ENCODE measurements around the gene SYMPK. TPM values are rescaled to one million over a fixed set of nuclear protein-coding genes. Genes with fewer than 3 reads are reported as not detected.

SYMPK gene
- total RNA-seq, 1 donor from 2014 or later, result 72.1 TPM

DNA sequence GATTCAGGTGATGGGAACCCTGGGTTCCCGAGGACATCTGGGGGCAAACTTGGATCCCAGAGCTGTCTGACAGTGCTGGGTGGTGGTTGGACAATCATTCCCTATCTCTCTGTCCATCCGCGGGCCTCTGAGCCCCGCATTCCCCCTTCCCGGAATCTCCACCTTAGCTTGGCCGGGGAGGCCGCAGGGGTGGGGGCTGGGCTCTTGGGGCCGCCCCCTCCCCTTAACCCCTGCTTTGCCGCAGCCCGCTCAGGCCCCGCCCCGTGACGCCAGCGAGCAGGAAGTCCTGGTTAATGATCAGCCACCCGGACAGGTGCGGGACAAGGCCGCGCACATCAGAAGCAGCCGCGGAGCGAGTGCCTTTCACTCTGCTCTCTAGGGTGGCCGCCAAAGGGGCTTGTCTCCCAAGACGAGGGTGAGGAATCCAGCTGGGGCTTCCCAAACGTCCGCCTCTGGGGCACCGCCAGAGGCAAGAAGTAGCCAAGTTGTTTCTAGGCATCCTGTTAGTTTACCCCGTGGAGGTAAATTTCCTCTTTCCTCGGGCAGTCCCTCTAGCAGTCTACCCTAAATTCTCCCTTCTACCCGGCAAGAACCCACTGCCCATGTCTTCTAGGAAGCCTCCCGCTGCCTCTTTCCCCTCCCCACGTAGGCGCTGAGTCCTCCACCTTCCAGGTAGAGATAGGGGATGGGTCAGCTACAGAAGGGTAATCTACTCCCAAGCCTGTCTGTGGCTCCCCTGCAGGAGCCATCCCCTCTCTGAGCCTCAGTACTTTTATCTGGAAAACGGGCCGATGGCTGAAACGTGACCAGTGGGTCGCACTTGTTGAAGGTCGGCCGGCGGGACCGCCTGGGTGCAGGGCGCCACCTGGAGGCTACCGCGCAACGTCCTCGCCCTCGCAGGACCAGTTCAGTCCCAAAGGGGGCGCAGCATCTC, 20.0 kb upstream of the SYMPK start:
- Mint-ChIP-seq H3K27ac (ENCODE audit: unreplicated experiment) (peak overlapping the region; percentile 57), H3K4me3 (ENCODE audit: unreplicated experiment) (peak overlapping the region; percentile 69), H3K4me1 (ENCODE audit: unreplicated experiment) (peaks cover 27% of the 10 kb centered on the region), H3K9me3 (ENCODE audit: unreplicated experiment) (no peaks in the 10 kb centered on the region), H3K27me3 (ENCODE audit: unreplicated experiment) (no peaks in the 10 kb centered on the region), H3K36me3 (ENCODE audit: unreplicated experiment) (peaks cover 5% of the 10 kb centered on the region)
- TF ChIP-seq, protein P1, sequence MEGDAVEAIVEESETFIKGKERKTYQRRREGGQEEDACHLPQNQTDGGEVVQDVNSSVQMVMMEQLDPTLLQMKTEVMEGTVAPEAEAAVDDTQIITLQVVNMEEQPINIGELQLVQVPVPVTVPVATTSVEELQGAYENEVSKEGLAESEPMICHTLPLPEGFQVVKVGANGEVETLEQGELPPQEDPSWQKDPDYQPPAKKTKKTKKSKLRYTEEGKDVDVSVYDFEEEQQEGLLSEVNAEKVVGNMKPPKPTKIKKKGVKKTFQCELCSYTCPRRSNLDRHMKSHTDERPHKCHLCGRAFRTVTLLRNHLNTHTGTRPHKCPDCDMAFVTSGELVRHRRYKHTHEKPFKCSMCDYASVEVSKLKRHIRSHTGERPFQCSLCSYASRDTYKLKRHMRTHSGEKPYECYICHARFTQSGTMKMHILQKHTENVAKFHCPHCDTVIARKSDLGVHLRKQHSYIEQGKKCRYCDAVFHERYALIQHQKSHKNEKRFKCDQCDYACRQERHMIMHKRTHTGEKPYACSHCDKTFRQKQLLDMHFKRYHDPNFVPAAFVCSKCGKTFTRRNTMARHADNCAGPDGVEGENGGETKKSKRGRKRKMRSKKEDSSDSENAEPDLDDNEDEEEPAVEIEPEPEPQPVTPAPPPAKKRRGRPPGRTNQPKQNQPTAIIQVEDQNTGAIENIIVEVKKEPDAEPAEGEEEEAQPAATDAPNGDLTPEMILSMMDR (IDR thresholded peaks at IDR 0.05), result peak; percentile 96
- DNase-seq (ENCODE audit: extremely low spot score, unreplicated experiment), result peak; percentile 94

DNA sequence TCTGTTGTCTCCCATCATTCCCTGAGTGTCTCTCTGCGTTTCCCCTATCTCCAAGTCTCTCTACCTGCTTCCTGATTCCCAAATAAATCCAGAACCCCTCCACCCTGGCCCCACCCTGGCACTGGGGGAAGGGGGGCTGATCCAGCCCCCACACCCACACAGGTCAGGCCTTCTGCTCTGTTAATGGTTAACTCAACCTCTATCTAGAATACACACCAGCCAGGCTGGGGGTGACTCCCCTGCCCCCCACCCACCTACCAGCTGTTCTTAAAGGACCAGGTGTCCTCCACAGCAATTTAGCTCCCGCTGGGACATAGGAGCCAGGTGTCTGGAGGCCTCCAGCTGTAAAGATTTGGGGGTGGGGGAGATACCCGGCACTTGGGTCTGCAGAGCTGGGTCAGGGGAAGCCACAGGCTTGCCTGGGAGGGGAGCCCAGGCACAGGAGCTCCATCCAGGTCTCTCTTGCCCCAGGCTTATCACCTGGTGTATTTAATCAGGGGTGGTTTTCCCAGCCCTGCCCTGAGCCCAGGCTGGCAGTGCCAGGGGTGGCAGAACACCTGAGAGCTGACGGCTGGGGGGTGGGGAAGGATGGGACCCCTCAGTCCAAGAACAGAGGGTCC, 19.1 kb upstream of the SYMPK start:
- DNase-seq (ENCODE audit: extremely low spot score, unreplicated experiment), result no peak
- peaks cover 29% of the 10 kb centered on the region for H3K4me1 Mint-ChIP-seq (ENCODE audit: unreplicated experiment)
- TF ChIP-seq, protein P1 (IDR thresholded peaks at IDR 0.05), result no peak
- no peaks in the 10 kb centered on the region for H3K27me3 Mint-ChIP-seq (ENCODE audit: unreplicated experiment)
- H3K36me3 Mint-ChIP-seq (ENCODE audit: unreplicated experiment), result peaks cover 5% of the 10 kb centered on the region
- H3K27ac Mint-ChIP-seq (ENCODE audit: unreplicated experiment), result no peak overlapping the region
- no peaks in the 10 kb centered on the region for H3K9me3 Mint-ChIP-seq (ENCODE audit: unreplicated experiment)
- H3K4me3 Mint-ChIP-seq (ENCODE audit: unreplicated experiment), result no peak overlapping the region

DNA sequence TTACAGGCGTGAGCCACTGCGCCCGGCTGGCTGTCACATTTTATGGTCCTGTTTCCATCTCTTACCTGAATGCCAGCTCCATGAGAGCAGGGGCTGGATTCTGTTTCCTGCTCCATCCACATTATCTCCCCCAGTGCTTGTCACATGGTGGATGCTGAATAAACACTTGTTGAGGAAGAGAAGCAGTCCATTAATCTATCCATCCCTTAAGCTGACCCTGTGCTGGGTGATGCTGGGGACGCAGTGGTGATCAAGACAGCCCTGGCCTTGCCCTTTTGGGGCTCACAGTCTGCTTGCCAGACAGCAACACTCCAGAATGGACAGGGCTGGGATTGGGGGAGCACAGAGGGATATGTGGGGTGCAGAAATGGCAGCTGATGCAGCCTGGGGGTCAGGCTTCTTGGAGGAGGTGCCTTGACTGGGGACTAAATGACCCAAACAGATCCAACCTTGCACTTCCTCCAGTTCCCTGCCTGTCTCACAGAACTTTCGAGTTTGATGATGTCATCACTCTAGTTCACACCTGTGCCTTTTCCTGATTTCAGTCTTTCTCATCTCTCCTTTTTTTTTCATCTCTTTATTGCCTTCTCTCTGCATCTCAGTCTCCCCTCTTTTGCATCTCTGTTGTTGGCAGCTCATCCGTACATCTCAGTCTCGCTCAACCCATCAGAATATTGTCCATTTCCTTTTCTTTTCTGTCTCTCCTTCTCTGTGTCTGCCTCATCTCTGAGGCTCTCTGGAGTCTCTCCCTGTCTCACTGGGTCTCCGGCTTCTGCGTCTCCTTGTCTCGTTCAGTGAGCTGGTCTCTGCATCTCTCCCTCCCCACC, 18.3 kb upstream of the SYMPK start:
- peaks cover 33% of the 10 kb centered on the region for H3K4me1 Mint-ChIP-seq (ENCODE audit: unreplicated experiment)

DNA sequence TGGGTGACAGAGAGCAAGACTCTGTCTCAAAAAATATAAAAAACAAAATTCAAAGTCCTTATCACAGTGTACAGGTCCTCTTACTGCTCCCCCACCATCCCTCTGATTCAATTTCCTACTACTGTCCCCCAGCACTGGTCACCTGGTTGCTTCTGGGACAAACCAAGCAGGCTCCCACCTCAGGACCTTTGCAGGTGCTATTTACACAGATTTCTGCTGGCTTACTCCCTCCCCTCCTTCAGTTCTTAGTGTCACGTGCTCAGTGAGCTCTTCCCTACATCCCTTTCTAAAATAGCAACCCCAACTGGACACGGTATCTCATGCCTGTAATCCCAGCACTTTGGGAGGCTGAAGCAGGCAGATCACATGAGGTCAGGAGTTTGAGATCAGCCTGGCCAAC, 17.0 kb upstream of the SYMPK start:
- TF ChIP-seq, protein P1 (IDR thresholded peaks at IDR 0.05), result no peak
- H3K9me3 Mint-ChIP-seq (ENCODE audit: unreplicated experiment), result no peaks in the 10 kb centered on the region
- peaks cover 31% of the 10 kb centered on the region for H3K4me1 Mint-ChIP-seq (ENCODE audit: unreplicated experiment)
- H3K27ac Mint-ChIP-seq (ENCODE audit: unreplicated experiment), result no peak overlapping the region
- H3K4me3 Mint-ChIP-seq (ENCODE audit: unreplicated experiment), result no peak overlapping the region
- H3K27me3 Mint-ChIP-seq (ENCODE audit: unreplicated experiment), result no peaks in the 10 kb centered on the region
- no peak for DNase-seq (ENCODE audit: extremely low spot score, unreplicated experiment)
- H3K36me3 Mint-ChIP-seq (ENCODE audit: unreplicated experiment), result peaks cover 5% of the 10 kb centered on the region

More for the DNA sequence above, 18.3 kb upstream of the SYMPK start:
- Mint-ChIP-seq H3K36me3 (ENCODE audit: unreplicated experiment) (peaks cover 5% of the 10 kb centered on the region), H3K27me3 (ENCODE audit: unreplicated experiment) (no peaks in the 10 kb centered on the region), H3K4me3 (ENCODE audit: unreplicated experiment) (no peak overlapping the region), H3K9me3 (ENCODE audit: unreplicated experiment) (no peaks in the 10 kb centered on the region), H3K27ac (ENCODE audit: unreplicated experiment) (no peak overlapping the region)
- no peak for DNase-seq (ENCODE audit: extremely low spot score, unreplicated experiment)
- TF ChIP-seq, protein P1 (IDR thresholded peaks at IDR 0.05), result no peak
